Measurements from ENCODE around the gene C2CD3.
"Not testable (repeated sequence)": the region's sequence is repeated elsewhere in the genome, so short reads cannot be mapped to it uniquely, and the experiment has no call there.

The C2CD3 gene

DNA sequence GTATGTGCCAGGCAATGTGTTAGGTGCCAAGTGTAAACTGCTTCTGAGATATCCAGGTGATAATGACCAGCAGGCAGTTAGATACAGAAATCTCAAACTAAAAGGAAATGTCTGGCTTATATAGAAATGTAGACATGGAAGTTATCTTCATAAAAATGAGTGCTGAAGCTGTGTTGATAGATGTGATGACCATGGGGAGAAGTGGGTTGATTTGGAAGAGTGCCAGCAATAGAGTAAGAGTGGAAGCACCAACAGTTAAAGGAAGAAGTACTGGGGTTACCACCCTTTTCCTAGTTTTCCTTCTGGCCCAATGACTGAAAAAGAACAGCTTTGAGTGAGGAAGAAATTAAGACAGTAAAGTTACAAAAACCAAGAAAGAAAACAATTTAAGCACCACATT lies 68.5 kb downstream of the C2CD3 start:
- DNase-seq = no peak

DNA sequence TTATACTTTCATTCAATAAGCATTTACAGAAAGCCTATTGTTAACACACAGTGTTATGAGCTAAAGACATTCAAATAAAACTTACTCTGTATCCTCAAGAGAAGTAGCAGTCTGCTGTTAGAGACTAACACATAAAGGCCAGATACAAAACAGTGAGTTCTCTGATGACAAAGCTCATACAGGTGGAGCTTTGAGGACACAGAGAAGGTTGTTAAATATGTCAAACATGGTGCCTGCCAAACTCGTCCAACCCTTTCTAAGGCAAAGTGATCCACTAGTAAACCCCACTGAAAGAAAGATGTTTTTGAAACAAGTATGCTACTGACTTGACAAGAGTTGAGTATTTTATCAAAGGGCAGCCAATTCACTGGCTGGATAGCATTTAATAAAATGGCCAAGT lies 70.1 kb downstream of the C2CD3 start:
- DNase-seq = no peak

DNA sequence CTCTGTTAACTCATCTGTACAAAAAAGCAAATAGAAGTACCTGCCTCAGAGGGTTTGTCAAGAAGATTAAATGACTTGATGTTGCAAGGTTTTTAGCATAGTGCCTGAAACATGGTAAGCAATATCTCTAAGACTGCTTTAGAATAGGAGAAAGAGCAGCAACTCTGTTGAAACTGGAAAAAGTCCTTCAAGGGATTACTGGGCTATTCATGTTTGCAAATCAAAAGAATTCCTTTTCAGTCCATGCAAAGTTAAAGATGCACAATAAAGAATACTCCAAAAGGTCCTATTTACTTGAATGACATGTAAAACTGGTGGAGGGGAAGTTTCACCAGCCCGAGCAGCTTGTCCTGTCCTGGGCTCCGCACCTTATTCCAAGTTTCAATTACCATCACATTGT lies 70.6 kb downstream of the C2CD3 start:
- DNase-seq = no peak

DNA sequence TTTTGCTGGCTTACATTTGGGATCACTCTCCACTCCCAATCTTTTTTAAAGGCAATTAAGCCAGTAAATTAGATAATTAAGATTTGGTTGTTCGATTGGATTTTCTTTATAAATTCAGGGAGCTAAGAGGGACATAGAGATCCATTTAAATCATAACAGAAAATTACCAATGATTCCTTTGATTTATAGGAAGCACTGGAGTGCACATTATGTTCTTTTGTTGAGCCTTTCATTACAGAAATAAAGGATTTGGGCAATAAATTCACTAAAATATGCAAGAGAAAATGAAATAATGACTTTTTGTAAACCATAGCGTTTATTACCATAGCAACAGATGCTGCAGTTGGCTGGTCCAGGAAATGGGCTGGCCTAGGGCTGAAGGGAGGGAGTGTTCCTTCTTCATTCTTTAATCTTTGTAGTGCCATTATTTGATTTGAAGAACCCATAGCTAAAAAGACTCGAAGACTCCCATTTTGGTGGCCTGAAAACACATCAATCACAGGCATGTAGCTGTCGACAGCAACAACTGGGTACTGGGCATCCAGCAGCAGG lies 73.0 kb downstream of the C2CD3 start:
- DNase-seq = no peak

DNA sequence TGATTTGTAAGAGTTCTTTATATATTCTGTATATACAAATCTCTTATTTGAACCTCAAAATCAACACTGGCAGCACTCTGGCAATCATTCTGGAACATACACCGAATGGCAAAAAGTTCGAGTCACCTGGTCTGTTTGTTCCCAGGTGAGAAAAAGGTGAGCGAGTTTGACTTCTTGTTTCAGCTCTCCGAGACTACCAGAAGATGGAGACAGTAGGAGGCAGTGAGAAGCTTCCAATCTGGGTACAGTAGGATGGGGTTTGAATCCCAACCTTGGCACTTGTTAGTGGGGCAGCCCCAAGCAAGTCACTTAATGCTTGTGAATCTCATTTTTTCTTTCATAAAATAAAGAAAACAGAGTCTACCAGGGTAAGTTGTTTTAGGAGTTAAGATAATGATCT lies 76.4 kb downstream of the C2CD3 start:
- no peak for DNase-seq

DNA sequence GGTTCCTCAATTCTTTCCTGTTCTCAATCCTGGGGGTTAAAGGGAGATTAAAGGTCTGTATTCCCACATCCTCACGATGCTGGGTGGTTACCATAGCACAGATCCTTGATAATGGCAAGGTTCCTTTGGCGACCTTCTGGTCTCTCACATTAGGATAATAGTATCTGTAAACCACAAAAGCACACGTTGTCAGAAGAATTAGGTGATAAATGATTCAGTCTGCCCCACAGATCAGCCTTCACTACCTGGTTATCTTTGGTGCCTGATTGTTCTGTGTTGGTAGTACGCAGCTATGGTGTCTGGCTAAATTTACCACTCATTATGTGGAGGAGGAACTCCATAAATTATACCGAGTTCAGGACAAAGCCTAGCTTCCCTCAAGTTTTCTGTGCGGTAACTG lies 78.4 kb downstream of the C2CD3 start:
- no peak for DNase-seq

DNA sequence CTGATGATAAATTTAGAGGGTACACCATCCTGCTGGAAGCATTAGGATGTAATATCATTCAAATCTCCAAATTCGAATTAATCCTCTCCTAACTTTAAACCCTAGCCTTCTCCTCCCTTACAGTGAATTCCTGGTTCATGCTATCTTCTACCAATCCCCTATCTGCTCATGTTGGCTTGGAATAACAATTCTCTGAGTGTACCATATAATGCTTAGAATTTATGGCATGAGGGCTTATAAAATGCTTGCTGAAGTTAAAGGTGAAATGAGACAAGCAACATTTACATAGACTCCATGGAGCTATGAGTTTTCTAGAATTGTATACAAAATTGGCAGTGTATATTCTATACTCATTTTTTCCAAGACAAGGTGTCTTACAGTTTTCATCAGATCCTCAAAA lies 79.3 kb downstream of the C2CD3 start:
- no peak for DNase-seq

DNA sequence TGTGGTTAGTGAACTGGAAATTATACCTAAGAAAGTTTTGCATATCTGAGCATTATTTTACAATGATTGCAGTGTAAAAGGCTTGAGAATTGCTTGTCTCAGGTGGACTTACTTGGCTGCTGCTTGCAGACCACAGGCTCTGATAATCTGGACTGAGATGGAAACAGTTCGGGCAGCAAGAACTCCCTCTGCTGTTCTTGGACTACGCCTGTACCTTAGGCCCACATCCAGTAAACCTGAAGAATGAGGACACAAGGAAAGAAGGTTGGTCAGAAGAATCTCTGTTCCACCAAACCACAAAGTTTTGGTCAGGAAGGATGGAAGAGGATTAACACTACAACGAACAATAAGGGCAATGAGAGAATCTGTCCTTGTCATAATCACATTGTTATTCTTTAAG lies 80.1 kb downstream of the C2CD3 start:
- no peak for DNase-seq

DNA sequence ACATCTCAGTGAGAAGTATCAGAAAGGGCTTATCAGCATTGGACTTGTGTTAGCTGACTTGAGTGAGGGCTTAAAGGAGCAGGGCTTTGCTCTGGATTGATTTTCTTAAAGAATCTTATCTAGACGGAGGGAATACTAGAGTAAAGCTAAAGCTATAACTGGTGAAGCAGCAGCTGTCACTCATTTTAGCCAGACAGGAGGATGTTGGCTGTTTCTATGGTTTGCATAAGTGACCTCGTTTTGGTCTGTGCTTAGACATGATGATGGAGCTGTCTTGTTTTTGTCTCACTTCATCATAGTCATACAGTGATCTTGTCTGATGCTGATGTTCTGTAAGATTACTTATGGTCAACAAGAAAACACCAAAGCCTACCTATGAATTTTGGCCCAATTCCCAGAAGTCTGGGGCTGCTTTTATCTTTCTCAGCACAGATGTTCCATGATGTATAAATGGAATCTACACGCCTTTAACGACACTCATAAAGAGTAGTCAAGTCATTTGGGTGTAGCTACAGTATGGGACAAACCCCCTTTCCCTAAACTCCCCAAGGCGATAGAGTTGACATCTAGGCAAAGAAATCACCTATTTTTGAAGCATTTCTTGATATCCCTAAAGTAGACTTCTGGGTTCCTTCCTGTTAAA lies 84.4 kb downstream of the C2CD3 start:
- DNase-seq = no peak

DNA sequence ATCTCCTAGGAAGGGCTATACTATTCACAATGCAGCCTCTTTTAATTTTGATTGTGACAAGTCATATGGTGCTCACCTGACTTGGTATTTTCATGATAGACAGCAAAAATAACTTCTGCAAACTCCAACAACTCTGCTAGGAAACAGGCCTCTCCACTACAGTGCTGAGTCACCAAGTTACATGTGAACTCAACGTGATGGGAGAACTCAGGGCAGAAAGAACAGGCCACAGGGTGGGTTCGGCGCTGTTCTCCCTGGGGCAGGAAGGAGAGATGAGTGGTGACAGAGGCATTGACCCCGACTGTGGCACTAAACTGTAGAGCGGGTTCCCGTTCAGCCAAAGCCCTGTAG lies 85.3 kb downstream of the C2CD3 start:
- no peak for DNase-seq

DNA sequence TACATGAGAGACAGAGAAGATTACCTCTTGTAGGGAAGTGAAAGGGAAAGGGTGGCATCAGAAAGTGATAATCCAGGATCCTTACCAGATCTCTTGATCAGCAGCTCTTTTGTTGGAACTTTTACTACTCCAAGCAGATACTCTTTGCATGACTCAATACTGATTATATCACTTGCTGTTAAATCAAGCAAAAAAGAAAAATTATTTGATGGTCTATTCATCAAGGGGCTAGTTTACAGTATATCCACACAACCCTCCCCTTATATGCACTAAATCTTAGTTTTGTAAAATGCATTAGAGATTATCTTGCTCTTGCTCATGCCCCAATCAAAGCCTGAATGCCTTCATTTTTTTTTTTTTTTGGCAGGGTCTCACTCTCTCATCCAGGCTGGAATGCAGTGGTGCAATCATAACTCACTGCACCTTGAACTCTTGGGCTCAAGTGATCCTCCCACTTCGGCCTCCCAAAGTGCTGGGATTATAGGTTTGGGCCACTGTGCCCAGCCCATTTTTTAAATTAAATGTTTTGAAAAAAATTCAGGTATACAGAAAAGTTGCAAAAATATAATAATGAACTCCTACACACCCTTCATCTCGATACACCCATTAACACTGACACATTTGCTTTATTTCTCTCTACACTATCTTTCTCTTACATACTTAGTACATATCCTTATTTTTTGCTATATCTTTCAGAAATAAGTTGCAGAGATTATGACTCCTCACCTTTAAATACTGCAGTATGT lies 85.8 kb downstream of the C2CD3 start:
- DNase-seq = no peak

DNA sequence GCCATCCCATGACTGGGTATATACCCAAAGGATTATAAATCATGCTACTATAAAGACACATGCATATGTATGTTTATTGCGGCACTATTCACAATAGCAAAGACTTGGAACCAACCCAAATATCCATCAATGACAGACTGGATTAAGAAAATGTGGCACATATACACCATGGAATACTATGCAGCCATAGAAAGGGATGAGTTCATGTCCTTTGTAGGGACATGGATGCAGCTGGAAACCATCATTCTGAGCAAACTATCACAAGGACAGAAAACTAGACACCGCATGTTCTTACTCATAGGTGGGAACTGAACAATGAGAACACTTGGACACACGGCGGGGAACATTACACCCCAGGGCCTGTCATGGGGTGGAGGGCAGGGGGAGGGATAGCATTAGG lies 86.9 kb downstream of the C2CD3 start:
- DNase-seq = not testable (repeated sequence)

DNA sequence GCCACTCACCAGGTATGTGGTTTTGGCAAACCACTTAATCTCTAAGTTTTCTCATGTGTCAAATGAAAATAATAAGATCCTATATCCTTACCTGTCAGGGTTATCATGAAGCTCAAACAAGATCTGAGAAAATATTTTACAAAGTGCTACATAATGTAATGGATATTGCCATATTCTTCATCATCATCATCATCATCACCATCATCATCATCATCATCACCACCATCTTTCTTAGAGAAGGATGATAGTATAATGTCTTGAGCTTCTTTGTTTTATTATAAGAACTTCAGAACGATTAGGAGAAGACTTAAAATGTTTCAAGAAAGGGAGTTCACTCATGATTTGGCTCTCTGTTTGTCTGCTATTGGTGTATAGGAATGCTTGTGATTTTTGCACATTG lies 89.4 kb downstream of the C2CD3 start:
- DNase-seq = no peak

DNA sequence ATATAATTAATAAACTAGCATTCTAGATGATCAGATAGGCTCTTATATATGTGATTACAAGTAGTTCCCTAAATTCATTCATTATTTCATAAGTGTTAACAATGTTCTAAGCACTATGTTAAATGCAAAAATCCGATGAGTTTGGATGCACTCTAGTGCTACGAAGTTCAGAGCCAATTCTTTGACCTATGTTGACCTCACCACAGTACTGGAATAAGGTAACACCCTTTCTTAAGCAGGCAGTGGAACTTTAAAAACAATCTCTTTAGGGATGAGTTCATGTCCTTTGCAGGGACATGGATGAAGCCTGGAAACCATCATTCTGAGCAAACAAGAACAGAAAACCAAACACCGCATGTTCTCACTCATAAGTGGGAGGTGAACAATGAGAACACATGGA lies 93.6 kb downstream of the C2CD3 start:
- DNase-seq = no peak

DNA sequence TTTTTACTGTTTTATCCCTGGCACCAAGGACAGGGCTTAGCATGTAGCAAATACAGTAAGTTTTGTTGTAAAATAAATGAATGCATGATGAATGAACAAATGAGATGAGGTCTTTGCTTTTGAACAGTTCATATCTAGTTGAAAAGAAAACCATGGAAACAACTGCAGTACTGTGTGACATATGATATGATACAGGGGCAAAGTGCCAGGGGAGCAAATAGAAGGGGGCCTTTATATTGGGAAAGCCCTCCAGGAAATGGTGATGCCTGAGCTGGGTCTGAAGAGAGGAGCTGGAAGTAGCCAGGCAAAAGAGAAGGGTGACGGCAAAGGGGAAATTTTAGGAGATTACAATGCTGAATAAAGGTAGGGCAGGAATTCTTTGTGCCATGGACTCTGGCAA lies 98.1 kb downstream of the C2CD3 start:
- DNase-seq = no peak

DNA sequence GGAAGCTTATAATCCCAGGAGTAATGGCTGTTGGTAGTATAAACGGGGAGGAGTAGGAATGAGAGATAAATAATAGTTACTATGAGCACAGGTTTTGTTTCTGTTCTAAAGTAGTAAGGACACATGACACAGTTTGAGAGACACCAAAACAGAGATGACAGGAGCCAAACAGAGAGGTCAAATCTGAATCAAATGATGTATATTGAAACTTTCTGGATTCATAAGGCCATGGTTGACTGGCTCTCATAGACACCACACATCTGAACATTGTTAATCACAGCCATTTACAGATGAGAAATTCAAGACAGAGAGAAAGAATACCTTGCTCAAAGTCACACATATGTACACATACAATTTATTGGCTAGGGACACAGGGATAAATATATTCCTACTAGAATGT lies 98.5 kb downstream of the C2CD3 start:
- DNase-seq = no peak

DNA sequence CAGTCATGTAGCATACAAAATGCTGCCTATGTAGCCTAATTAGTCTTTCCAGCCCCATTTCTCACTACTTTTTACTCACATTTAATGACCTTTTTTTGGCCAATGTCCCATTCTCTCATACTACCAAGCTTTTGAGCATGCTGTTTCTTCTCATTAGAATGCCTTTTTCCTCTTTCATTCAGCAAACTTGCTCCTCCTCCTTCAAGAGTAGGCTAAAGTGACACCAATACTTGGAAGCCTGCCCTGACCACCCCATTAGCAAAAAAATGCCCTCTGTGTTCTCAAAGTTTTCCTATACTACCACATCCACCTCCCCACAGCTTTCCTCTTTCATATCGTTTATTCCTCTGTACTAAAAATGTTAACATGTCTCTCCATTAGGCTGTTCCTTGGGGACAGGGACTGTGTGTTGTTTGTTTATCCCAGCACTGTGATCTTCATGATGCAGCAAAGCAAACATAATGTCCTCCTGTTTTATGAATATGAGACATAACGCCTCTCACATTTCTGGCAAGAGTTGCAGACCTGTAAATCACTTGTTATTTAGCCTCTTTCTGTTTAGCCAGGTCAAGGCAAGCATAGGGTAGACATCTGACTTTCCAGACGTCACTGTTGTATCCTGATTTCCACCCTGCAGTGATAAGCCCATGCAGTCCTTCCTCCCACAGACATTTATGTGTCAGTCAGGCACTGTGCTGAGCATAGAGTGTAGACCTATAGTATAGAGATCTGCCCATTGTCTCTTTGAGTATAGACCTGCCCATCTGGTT lies 99.9 kb downstream of the C2CD3 start:
- DNase-seq = no peak

DNA sequence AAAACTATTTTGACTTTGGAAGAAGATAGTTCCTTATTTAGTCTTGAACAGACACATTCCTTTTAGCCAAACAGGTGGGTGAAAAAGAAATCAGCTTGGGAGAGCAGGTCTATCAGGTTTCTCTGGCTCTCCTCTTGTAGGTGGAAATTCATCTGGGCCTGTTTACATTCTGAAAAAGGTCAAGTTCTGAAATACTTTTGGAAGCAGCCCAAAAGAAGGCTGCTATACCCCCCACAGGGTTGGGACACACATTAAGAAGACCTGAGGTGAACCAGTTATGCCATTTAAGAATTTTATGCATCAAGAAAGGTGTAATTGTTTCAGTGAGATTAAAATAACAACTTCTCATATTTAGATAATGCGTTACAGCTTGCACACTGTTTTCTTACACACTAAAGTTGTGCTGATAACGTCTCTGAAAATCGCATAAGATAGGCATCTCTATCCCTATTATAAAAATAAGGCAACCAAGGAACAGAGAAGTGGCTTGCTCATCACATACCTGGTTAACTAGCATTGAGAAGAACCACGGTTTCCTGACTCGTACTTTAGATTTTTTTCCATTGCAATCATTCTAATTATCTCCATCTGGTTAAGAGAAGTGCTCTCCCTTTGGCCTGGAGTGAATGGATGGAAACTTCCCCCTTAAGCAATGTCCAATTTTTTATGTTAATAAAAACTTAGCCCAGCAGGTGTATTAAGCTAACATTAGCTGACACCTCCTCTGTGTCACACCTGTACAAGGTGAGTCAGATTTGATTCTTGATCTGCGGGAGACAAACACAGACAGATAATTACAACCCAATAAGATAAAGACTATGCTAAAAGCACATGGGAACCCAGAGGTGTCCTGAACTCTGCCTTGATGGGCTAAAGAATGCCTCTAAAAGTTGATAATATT lies 101.4 kb downstream of the C2CD3 start:
- no peak for DNase-seq

DNA sequence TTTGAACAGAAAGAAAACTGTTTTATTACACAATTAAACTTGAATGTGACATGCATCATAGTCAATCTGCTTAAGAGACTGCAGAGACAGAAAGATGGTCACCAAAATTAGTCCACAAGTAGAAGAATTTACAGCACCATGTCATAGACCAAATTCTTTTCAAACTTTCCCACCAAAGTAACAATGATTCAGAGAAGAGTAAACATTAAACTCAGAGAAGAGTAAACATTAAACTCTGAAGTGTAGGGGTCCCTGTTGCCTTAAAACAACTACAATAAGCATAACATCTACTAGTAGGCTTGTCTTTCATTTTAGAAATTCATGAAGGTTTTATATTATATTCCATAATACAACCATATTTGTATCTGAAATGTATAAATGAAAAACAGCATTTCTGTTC lies 104.1 kb downstream of the C2CD3 start:
- not testable (repeated sequence) for DNase-seq

DNA sequence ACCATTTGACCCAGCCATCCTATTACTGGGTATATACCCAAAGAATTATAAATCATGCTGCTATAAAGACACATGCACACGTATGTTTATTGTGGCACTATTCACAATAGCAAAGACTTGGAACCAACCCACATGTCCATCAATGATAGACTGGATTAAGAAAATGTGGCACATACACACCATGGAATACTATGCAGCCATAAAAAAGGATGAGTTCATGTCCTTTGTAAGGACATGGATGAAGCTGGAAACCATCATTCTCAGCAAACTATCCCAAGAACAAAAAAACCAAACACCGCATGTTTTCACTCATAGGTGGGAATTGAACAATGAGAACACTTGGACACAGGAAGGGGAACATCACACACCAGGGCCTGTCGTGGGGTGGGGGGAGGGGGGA lies 105.3 kb downstream of the C2CD3 start:
- not testable (repeated sequence) for DNase-seq

DNA sequence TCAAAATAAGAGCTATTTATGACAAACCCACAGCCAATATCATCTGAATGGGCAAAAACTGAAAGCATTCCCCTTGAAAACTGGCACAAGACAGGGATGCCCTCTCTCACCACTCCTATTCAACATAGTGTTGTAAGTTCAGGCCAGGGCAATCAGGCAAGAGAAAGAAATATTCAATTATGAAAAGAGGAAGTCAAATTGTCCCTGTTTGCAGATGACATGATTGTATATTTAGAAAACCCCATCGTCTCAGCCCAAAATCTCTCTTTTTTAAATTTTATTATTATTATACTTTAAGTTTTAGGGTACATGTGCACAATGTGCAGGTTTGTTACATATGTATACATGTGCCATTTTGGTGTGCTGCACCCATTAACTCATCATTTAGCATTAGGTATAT lies 107.2 kb downstream of the C2CD3 start:
- not testable (repeated sequence) for DNase-seq

DNA sequence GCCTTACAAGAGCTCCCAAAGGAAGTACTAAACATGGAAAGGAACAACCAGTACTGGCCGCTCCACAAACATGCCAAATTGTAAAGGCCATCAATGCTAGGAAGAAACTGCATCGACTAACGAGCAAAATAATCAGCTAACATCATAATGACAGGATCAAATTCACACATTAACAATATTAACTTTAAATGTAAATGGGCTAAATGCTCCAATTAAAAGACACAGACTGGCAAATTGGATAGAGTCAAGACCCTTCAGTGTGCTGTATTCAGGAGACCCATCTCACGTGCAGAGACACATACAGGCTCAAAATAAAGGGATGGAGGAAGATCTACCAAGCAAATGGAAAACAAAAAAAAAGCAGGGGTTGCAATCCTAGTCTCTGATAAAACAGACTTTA lies 109.2 kb downstream of the C2CD3 start:
- not testable (repeated sequence) for DNase-seq

All from stimulated activated CD4-positive, alpha-beta T cell treated with anti-CD3 and anti-CD28 coated beads, Interleukin-4, amount 100 ng/mL, for 24 hours (primary cell).